AG10803 (cell line): ENCODE measurements around the gene ZFP64.
A peak's percentile ranks its signal among the peaks of the same experiment; 100 is the strongest.
"Not testable (repeated sequence)": the region's sequence is repeated elsewhere in the genome, so short reads cannot be mapped to it uniquely, and the experiment has no call there.

Experiments
- DNase-seq: peaks from one replicate; pipeline ENCODE4 v3.0.0; 2010; ENCODE audit warnings: low read depth
- H3K4me3 ChIP-seq: 2 replicates; pipeline ENCODE4 v1.5.1; 2011; ENCODE audit warnings: mild to moderate bottlenecking, low read length, control low read depth
- TF ChIP-seq, protein P1 (sequence below): conservative IDR thresholded peaks from 2 replicates; pipeline ENCODE4 v1.5.1; 2011; ENCODE audit warnings: mild to moderate bottlenecking, low read length, control low read depth, inconsistent platforms

Gene ZFP64

DNA sequence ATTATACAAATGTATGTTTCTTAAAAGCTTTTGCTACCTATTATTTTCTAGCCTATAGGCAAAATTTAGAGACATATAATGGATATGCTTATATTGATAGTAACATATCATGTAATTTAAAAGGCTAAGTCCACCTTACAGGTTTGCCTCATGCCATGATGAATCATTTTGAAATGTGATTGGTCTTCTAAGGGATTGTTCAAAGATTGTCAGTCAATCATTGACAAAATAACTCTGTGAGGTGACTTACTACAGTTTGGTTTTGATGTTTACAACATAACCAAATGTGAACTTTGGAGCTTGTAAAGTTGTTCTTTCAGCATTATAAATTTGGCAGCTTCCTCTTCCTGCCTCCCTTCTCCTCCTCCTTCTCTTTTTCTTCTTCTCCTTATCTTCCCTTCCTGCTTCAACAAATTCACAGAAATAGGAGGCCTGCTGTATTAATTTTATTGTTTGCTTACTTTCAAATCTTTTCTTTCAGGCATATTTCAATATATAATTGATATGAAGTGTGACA lies 39.7 kb upstream of the ZFP64 start:
- no peak for DNase-seq
- TF ChIP-seq, protein P1, sequence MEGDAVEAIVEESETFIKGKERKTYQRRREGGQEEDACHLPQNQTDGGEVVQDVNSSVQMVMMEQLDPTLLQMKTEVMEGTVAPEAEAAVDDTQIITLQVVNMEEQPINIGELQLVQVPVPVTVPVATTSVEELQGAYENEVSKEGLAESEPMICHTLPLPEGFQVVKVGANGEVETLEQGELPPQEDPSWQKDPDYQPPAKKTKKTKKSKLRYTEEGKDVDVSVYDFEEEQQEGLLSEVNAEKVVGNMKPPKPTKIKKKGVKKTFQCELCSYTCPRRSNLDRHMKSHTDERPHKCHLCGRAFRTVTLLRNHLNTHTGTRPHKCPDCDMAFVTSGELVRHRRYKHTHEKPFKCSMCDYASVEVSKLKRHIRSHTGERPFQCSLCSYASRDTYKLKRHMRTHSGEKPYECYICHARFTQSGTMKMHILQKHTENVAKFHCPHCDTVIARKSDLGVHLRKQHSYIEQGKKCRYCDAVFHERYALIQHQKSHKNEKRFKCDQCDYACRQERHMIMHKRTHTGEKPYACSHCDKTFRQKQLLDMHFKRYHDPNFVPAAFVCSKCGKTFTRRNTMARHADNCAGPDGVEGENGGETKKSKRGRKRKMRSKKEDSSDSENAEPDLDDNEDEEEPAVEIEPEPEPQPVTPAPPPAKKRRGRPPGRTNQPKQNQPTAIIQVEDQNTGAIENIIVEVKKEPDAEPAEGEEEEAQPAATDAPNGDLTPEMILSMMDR: no peak
- no peak overlapping the region for H3K4me3 ChIP-seq

DNA sequence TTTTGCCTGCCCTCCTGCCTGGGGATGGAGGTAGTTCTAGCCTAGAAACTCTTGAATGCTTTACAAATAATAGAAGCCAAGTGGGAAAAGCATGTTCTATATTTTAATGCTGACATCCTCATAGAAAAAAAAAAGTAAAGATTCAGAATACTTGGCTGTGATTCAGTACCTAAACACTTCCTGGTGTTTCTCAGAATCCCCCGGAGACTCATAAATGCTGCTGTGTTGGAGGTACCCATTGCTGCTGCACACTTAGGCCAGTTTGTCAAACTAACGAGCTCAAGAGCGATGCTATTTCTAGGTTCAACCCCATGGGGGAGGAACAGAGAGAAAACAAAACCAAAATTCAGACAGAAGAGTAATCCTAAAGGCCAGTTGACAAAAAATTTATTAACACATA lies 38.8 kb upstream of the ZFP64 start:
- TF ChIP-seq, protein P1: no peak
- DNase-seq: peak; percentile 51
- no peak overlapping the region for H3K4me3 ChIP-seq

DNA sequence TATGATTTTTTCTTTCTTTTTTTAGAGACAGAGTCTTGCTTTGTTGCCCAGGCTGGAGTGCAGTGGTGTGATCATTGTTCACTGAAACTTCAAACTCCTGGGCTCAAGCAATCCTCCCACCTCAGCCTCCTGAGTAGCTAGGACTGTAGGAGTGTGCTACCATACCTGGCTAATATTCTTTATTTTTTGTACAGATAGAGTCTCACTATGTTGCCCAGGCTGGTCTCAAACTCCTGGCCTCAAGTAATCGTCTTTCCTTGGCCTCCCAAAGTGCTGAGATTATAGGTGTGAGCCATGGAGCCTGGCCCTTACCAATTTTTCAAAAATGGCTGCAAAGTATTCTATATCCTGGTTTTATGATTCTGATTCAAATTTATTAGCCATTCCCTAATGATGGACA lies 37.8 kb upstream of the ZFP64 start:
- not testable (repeated sequence) for DNase-seq, H3K4me3 ChIP-seq

DNA sequence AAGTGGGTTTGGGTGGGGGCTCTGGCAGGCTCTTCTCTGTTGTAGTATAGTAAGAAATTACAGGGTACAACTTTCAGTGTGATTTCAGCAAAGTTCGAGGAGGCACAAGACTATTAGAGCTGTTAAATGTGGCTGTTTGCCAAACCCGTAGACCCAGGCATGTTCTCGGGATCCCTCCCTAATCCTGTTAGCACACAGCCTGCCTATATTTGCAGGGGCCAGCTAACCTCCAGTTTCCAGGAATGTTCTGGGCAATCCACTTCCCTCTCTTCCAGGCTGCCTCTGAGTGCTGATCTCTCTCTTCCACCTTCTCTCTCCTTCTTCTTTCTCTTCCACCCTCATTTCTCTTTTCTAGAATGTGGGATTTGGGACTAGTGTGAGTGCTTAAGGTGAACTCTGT lies 34.8 kb upstream of the ZFP64 start:
- no peak overlapping the region for H3K4me3 ChIP-seq
- no peak for DNase-seq
- TF ChIP-seq, protein P1: no peak

DNA sequence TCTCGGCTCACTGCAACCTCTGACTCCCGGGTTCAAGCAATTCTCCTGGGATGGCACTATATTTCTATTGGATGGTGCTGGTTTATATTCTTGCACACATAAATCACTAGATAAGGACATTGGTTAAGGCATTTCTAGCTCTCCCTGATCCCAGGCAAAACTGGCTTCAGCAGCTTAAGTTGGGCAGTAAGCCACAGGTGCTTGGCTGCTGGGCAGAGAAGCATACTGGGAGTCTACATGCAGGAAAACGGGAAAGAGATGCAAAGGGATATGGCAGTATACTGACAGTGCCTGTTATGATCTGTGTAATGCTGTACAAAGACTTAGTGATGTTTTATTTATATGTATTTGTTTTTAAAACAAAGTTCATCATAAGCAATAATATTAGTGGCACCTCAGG lies 33.3 kb upstream of the ZFP64 start:
- TF ChIP-seq, protein P1: no peak
- no peak overlapping the region for H3K4me3 ChIP-seq
- no peak for DNase-seq

DNA sequence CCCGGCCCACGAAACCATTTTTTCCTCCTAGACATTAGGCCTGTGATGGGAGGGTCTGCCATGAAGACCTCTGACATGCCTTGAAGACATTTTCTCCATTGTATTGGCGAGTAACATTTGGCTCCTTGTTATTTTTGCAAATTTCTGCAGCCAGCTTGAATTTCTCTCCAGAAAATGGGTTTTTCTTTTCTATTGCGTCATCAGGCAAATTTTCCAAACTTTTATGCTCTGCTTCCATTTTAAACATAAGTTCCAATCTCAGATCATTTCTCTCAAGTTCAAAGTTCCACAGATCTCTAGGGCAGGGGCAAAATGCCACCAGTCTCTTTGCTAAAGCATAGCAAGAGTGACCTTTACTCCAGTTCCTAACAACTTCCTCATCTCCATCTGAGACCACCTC lies 29.8 kb upstream of the ZFP64 start:
- DNase-seq, H3K4me3 ChIP-seq: not testable (repeated sequence)

DNA sequence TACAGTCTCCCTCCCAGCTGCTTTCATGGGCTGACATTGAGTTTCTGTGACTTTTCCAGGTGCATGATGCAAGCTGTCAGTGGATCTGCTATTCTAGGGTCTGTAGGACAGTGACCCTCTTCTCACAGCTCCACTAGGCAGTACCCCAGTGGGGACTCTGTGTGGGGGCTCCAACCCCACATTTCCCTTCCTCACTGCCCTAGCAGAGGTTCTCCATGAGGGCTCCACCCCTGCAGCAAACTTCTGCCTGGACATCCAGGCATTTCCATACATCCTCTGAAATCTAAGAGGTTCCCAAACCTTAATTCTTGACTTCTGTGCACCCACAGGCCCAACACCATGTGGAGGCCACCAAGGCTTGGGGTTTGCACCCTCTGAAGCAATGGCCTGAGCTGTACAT lies 29.3 kb upstream of the ZFP64 start:
- not testable (repeated sequence) for H3K4me3 ChIP-seq, DNase-seq

DNA sequence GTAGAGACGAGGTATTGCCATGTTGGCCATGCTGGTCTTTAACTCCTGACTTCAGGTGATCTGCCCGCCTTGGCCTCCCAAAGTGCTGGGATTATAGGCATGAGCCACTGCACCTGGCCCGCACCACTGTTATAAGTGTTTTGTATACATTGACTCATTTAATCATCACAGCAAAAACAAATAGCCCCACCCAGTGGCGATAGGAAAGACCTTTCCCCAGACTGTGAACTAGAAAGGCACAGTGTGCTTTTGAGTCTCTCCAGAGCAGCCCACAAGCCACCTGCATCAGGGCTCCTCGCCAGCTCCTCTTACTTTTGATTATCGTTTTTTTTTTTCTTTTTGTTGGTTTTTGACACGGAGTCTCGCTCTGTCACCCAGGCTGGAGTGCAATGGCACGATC lies 27.9 kb upstream of the ZFP64 start:
- H3K4me3 ChIP-seq: no peak overlapping the region
- no peak for DNase-seq
- TF ChIP-seq, protein P1: no peak

DNA sequence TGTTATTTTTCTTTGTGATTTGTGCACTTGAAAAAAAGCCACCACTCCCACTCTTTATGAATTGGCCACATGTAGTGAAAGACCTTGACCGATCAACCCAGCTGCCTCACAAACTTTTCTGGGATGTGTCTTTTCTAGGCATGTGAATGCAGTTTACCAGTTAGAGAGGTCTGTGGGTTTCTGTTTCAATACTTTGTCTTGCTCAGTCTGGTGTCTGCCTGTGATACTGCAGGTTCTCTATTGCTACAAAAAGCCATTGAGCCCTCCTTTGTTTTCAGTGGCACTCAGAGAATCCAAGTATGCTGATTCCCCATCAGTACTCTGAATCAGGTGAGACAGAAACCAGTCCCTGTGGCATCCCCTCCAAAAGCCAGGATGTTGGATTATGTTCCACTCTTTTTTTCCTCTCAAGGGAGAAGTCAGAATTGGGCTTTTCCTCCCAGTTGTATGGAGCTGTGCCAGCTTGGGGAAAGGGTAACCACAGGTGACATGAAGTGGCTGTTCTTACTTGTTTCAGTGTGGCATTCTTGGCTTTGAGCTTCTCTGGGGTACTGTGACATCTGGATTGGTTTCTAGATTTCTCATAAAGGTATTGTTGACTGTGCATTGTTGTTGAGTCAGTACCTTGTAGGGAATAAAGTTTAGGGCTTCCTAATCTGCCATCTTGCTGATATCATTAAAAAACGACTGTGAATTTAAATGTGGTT lies 26.3 kb upstream of the ZFP64 start:
- H3K4me3 ChIP-seq: no peak overlapping the region
- DNase-seq: no peak
- TF ChIP-seq, protein P1: no peak
